Stimulated activated naive CD8-positive, alpha-beta T cell treated with anti-CD3 and anti-CD28 coated beads, Interleukin-15, Interleukin-2, amounts not matched to agents 100 ng/mL and 50 ng/mL, for 24 hours (primary cell): ENCODE results near the gene KAT6B.
"Not testable (repeated sequence)": the region's sequence is repeated elsewhere in the genome, so short reads cannot be mapped to it uniquely, and the experiment has no call there.

ENCODE experiments used
- H3K27ac Mint-ChIP-seq: one replicate; pipeline ENCODE4 v1.8.0; 2021; ENCODE audit warnings: mild to moderate bottlenecking, mixed read lengths
- H3K27me3 Mint-ChIP-seq: one replicate; pipeline ENCODE4 v1.8.0; 2021; ENCODE audit warnings: mixed read lengths
- H3K36me3 Mint-ChIP-seq: one replicate; pipeline ENCODE4 v1.8.0; 2021; ENCODE audit warnings: low read depth, mixed read lengths
- H3K4me1 Mint-ChIP-seq: one replicate; pipeline ENCODE4 v1.8.0; 2021; ENCODE audit warnings: low read depth, mixed read lengths
- H3K4me3 Mint-ChIP-seq: one replicate; pipeline ENCODE4 v1.8.0; 2021; ENCODE audit warnings: mild to moderate bottlenecking, mixed read lengths
- H3K9me3 Mint-ChIP-seq: one replicate; pipeline ENCODE4 v1.8.0; 2021; ENCODE audit warnings: mixed read lengths

KAT6B gene

DNA sequence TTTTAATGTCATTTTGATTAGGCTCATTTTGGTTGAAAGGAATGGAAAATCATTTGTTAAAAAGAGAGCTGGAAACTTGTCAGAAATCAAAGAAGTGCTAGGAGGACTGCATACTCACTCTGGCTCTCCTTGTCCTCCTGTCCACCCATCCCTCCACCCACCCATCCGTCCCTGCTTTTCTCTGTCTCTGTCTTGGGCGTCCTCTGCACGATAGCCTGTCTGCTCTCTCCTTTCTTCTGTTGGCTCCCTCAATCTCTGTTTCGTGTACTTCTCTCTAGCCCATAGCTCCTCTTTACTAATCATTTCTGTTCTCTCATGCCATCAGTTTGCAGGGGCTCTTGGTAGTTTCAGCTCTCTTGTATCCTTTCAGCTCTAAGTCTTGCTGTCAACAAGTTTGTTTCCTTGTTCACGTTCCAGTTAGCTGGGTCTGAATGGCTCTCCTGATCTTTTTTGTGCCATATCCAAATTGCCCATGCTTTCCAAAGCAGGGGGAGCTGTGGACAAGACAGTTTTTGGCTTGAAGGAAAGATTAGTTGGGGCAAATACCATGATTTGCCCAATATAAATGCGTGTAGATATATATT, 75.6 kb downstream of the KAT6B start:
- Mint-ChIP-seq H3K4me3 (no peak overlapping the region), H3K27ac (peak overlapping the region; percentile 14), H3K9me3 (no peaks in the 10 kb centered on the region), H3K36me3 (no peaks in the 10 kb centered on the region), H3K4me1 (peaks cover 50% of the 10 kb centered on the region), H3K27me3 (no peaks in the 10 kb centered on the region)

DNA sequence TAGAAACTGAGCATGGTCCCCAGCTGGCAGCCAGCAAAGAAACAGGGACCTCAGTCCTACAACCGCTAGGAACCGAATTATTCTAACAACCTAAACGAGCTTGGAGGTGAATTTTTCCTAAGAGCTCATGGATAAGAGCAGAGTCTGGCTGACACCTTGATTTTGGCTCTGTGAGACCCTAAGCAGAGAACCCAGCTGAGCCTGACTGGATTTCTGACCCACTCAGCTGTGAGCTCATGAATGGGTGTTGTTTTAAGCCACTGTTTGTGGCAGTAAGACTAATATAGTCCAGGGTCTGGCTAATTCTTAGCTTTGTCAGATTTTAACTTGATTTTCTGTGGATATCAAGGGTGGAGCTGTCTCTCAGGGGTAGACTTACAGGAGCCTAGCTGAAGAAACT, 77.1 kb downstream of the KAT6B start:
- Mint-ChIP-seq H3K9me3 (no peaks in the 10 kb centered on the region), H3K27ac (no peak overlapping the region), H3K27me3 (no peaks in the 10 kb centered on the region), H3K36me3 (no peaks in the 10 kb centered on the region), H3K4me3 (no peak overlapping the region), H3K4me1 (peaks cover 34% of the 10 kb centered on the region)

GRCh38 chr10:74906611-74907198, 80.3 kb downstream of the KAT6B start:
- Mint-ChIP-seq H3K36me3 (no peaks in the 10 kb centered on the region), H3K4me3 (no peak overlapping the region), H3K27me3 (no peaks in the 10 kb centered on the region), H3K4me1 (peaks cover 29% of the 10 kb centered on the region), H3K9me3 (no peaks in the 10 kb centered on the region), H3K27ac (no peak overlapping the region)

- no peaks in the 10 kb centered on the region for H3K36me3 Mint-ChIP-seq
- no peaks in the 10 kb centered on the region for H3K27me3 Mint-ChIP-seq
Observed at GRCh38 chr10:74909670-74910069, 83.3 kb downstream of the KAT6B start.

DNA sequence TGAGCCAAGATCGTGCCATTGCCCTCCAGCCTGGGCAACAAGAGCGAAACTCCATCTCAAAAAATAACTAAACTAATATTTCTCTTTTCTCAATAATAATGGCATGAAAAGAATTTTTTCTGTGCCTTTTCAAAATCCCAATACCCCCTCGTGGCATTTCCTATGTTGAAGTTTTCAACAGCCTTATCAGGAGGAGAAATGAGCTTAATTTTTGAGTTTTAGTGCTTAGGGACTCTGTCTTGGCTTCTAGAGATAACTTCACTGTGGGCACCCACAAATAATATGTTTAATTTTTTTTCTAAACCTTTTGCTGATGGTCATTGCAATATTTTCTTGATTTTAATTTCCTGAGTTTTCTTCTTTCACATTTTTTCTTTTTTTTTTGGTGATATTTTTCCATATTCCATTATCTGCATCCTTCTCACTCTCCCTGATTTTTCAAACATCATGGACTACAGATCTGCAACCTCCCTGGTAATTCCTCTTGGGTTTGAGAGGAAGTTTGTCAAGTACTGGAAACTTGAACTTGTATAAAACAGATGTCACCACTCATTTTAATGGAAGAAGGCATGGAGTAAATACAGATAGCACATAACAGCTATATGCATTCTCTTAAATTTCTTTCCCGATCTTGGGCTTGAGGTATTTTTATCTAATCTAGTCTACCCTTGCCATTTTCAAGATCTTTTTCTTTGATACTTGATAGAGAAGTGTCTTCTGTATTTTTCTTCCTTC, 84.0 kb downstream of the KAT6B start:
- H3K36me3 Mint-ChIP-seq = no peaks in the 10 kb centered on the region
- no peaks in the 10 kb centered on the region for H3K9me3 Mint-ChIP-seq
- H3K4me1 Mint-ChIP-seq = peaks cover 45% of the 10 kb centered on the region
- no peak overlapping the region for H3K4me3 Mint-ChIP-seq
- H3K27ac Mint-ChIP-seq = peak overlapping the region; percentile 23
- no peaks in the 10 kb centered on the region for H3K27me3 Mint-ChIP-seq

More at GRCh38 chr10:74909670-74910069, 83.3 kb downstream of the KAT6B start:
- H3K27ac Mint-ChIP-seq = no peak overlapping the region
- no peaks in the 10 kb centered on the region for H3K9me3 Mint-ChIP-seq
- no peak overlapping the region for H3K4me3 Mint-ChIP-seq
- peaks cover 42% of the 10 kb centered on the region for H3K4me1 Mint-ChIP-seq

DNA sequence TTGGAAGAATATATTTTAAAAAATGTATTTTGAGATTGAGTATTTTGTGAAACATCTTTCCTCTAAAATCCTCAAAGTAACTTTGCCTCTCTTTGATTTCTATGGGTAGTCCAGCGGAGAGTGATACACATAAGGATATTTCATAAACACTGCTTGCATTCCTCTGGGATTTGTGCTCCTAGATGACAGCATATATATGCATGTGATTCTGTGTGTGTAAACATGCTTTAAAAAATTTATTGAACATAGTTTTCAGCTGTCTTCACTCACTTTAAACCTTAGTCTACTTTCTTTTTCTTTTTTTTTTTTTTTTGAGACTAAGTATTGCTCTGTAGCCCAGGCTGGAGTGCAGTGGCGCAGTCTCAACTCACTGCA, 84.6 kb downstream of the KAT6B start:
- H3K9me3 Mint-ChIP-seq = no peaks in the 10 kb centered on the region
- no peaks in the 10 kb centered on the region for H3K27me3 Mint-ChIP-seq
- H3K27ac Mint-ChIP-seq = no peak overlapping the region
- peaks cover 48% of the 10 kb centered on the region for H3K4me1 Mint-ChIP-seq
- no peak overlapping the region for H3K4me3 Mint-ChIP-seq
- no peaks in the 10 kb centered on the region for H3K36me3 Mint-ChIP-seq

- H3K27ac Mint-ChIP-seq = peak overlapping the region; percentile 12
- no peaks in the 10 kb centered on the region for H3K9me3 Mint-ChIP-seq
- no peaks in the 10 kb centered on the region for H3K27me3 Mint-ChIP-seq
- peaks cover 53% of the 10 kb centered on the region for H3K4me1 Mint-ChIP-seq
- no peak overlapping the region for H3K4me3 Mint-ChIP-seq
- peaks cover 7% of the 10 kb centered on the region for H3K36me3 Mint-ChIP-seq
Observed at GRCh38 chr10:74912182-74912581, 85.8 kb downstream of the KAT6B start.

GRCh38 chr10:74912682-74913081, 86.3 kb downstream of the KAT6B start:
- peaks cover 53% of the 10 kb centered on the region for H3K4me1 Mint-ChIP-seq
- peaks cover 7% of the 10 kb centered on the region for H3K36me3 Mint-ChIP-seq
- H3K27ac Mint-ChIP-seq = peak overlapping the region; percentile 75
- H3K9me3 Mint-ChIP-seq = no peaks in the 10 kb centered on the region
- no peaks in the 10 kb centered on the region for H3K27me3 Mint-ChIP-seq
- no peak overlapping the region for H3K4me3 Mint-ChIP-seq

GRCh38 chr10:74913377-74913979, 87.1 kb downstream of the KAT6B start:
- Mint-ChIP-seq H3K27ac (no peak overlapping the region), H3K27me3 (no peaks in the 10 kb centered on the region), H3K9me3 (no peaks in the 10 kb centered on the region), H3K4me1 (peaks cover 53% of the 10 kb centered on the region), H3K36me3 (peaks cover 7% of the 10 kb centered on the region), H3K4me3 (peak overlapping the region; percentile 67)

DNA sequence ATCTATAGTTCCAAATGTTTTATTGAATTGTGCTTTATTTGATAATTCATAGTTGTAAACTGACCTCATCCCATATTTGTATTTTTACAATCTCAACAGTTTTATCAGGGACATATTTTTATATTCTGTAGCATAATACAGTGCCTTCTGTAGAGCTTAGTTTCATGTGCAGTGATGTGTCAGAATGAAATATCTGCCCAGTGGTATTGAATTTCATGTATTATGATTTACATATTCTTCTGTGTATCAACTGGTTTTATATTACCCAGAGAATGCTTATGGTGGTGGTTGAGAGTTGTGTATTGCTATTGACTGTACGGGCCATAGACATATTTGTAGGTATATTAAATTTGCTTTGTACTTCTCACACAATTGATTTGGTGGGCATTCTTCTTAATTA, 89.9 kb downstream of the KAT6B start:
- peaks cover 42% of the 10 kb centered on the region for H3K4me1 Mint-ChIP-seq
- no peak overlapping the region for H3K4me3 Mint-ChIP-seq
- H3K36me3 Mint-ChIP-seq = peaks cover 18% of the 10 kb centered on the region
- H3K9me3 Mint-ChIP-seq = peaks cover 8% of the 10 kb centered on the region
- no peaks in the 10 kb centered on the region for H3K27me3 Mint-ChIP-seq
- no peak overlapping the region for H3K27ac Mint-ChIP-seq

DNA sequence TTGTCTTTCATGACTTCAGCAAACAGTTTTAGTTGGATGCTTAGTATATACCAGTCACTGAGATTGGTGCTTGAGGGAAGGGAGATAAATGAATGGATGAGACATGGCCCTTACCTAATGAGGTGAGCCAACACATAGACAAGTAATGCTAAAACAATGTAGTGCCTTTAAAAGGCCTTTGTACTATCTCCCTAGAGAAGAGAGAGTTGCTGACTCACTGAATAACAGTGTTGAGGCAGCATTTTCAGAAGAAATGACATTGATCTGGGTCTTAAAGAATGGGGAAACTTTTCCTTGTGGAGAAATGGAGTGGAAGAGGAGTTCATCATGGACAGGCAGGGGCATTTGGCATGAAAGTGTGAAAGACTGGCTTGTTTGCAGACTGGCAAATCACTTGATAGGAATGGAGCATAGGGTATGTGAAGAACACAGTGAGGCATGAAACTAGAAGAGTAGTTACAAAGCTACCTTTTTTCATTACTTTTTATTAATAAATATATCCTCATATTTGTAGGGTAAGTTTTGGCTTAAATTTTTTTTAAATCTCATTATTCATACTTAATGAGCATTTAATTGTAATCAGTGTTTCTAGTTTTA, 91.2 kb downstream of the KAT6B start:
- Mint-ChIP-seq H3K27me3 (no peaks in the 10 kb centered on the region), H3K27ac (no peak overlapping the region), H3K9me3 (peaks cover 8% of the 10 kb centered on the region), H3K36me3 (peaks cover 18% of the 10 kb centered on the region), H3K4me1 (peaks cover 34% of the 10 kb centered on the region), H3K4me3 (no peak overlapping the region)

DNA sequence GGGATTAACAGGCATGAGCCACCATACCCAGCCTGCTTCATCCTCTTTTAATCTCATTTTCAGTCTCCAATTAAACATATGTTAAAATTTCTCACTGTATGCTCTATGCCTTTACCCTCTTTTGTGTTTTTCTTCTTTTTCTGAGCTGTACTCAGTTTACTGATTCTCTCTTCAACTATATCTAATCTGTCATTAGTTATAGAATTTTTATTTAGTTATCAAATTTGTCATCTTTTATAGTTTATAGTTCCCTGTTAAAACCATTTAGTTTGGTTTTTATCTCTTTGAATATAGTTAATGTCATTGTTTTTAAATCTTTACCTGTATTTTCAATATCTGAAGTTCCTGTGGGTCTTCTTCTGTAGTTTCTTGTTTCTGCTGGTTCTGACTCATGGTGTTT, 93.3 kb downstream of the KAT6B start:
- peaks cover 18% of the 10 kb centered on the region for H3K36me3 Mint-ChIP-seq
- no peaks in the 10 kb centered on the region for H3K27me3 Mint-ChIP-seq
- peaks cover 8% of the 10 kb centered on the region for H3K9me3 Mint-ChIP-seq
- peaks cover 39% of the 10 kb centered on the region for H3K4me1 Mint-ChIP-seq
- H3K4me3 Mint-ChIP-seq = no peak overlapping the region
- H3K27ac Mint-ChIP-seq = no peak overlapping the region

- not testable (repeated sequence) for H3K27ac Mint-ChIP-seq, H3K27me3 Mint-ChIP-seq, H3K9me3 Mint-ChIP-seq, H3K4me3 Mint-ChIP-seq
- Mint-ChIP-seq H3K36me3 (peaks cover 18% of the 10 kb centered on the region), H3K4me1 (peaks cover 38% of the 10 kb centered on the region)
Observed at GRCh38 chr10:74921070-74921469, 94.7 kb downstream of the KAT6B start.

- Mint-ChIP-seq H3K4me1 (peaks cover 35% of the 10 kb centered on the region), H3K9me3 (peaks cover 8% of the 10 kb centered on the region), H3K36me3 (peaks cover 15% of the 10 kb centered on the region), H3K4me3 (no peak overlapping the region), H3K27me3 (no peaks in the 10 kb centered on the region), H3K27ac (no peak overlapping the region)
Observed at GRCh38 chr10:74921744-74922143, 95.3 kb downstream of the KAT6B start.

GRCh38 chr10:74922921-74923320, 96.5 kb downstream of the KAT6B start:
- Mint-ChIP-seq H3K4me3 (no peak overlapping the region), H3K9me3 (peaks cover 8% of the 10 kb centered on the region), H3K4me1 (peaks cover 44% of the 10 kb centered on the region), H3K27ac (no peak overlapping the region), H3K36me3 (peaks cover 17% of the 10 kb centered on the region), H3K27me3 (no peaks in the 10 kb centered on the region)
